C1 segment of cervical spinal cord (tissue), 14 donors: ENCODE results near the gene CLK2.
"Not testable (repeated sequence)": the region's sequence is repeated elsewhere in the genome, so short reads cannot be mapped to it uniquely, and the experiment has no call there.

ENCODE experiments used
- DNase-seq, 14 donors: peaks; one replicate each; lab custom pipeline; 2025; lab: John Stamatoyannopoulos, UW

The CLK2 gene

GRCh38 chr1:155296661-155297060 lies 23.4 kb upstream of the CLK2 start:
- DNase-seq = no peak

DNA sequence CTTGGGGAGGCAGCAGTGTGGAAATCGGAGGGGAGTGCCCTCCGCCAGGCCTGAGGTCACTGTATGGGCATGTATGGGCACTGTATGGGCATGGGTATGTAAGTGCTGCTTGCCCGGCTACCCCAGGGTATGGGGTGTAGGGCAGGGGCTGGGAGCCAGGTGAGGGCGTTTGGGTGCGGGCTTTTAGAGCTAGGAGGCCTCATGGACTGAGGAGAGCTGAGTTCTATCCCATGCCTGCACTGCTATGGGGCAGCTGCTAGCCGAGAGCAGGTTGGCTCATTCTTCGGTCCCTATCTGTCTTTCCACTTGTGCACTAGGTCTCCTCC lies 22.6 kb upstream of the CLK2 start:
- no peak for DNase-seq

- DNase-seq = no peak
These were observed 22.1 kb upstream of the CLK2 start for GRCh38 chr1:155295183-155295941.

DNA sequence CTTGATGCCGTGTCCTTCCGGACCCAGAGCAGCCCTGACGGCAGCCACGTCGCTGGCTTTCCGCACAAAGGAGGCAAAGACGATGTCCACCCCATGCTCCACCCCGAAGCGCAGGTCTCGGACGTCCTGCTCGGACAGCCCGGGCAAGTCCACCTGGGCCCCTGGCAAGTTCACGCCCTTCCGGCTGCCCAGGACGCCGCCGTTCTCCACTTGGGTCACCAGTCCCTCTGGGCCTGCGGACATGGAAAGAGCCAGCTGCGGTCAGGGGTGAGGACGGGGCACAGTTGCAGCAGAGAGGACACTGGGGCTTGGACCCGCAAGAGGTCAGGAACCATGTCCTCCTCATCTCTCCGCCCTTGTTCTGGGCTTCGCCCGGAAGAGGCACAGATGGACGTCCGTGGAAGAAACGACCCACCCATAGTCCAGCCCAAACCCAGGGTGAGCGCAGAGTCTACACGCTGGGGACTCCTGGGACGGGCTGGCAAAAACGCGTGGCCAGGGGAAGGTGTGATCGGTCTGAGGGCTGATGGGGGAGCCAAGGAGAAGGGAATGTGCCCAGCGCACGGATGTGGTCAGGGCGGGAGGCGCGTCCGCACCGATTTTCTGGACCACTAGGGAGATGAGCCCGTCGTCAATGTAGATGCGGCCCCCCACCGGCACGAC lies 21.3 kb upstream of the CLK2 start:
- no peak for DNase-seq

GRCh38 chr1:155293086-155293749 lies 19.9 kb upstream of the CLK2 start:
- DNase-seq = no peak

GRCh38 chr1:155291006-155291405 lies 17.7 kb upstream of the CLK2 start:
- DNase-seq = not testable (repeated sequence)

- no peak for DNase-seq
These were observed 14.8 kb upstream of the CLK2 start for GRCh38 chr1:155287987-155288543.

GRCh38 chr1:155286544-155286943 lies 13.2 kb upstream of the CLK2 start:
- no peak for DNase-seq

- no peak for DNase-seq
These were observed 12.3 kb upstream of the CLK2 start for GRCh38 chr1:155285631-155286044.

DNA sequence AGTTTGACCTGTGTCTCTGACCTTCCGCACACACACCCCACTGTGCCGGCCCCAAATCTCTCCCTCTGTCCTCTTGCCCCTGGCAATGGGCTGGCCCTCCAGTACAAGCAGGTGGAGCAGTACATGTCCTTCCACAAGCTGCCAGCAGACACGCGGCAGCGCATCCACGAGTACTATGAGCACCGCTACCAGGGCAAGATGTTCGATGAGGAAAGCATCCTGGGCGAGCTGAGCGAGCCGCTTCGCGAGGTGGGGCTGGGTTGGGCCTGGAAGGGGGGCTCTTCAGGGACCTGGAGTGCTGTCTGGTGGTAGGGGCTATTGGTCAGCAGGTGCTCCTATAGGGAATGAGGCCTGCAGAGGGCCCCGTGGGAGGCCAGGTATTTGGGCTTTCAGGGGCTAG lies 11.8 kb upstream of the CLK2 start:
- no peak for DNase-seq

DNA sequence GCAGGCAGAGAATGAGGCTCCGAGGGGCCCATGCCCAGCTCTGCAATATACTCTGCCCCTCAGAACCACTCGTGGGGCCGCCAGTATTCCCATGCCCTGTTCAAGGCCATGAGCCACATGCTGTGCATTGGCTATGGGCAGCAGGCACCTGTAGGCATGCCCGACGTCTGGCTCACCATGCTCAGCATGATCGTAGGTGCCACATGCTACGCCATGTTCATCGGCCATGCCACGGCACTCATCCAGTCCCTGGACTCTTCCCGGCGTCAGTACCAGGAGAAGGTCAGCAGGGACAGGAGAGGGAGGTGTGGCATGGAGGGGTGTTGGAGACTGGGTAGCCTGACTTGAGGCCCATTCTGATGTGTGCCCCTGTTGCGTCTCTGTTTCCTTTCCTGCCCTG lies 11.2 kb upstream of the CLK2 start:
- no peak for DNase-seq

DNA sequence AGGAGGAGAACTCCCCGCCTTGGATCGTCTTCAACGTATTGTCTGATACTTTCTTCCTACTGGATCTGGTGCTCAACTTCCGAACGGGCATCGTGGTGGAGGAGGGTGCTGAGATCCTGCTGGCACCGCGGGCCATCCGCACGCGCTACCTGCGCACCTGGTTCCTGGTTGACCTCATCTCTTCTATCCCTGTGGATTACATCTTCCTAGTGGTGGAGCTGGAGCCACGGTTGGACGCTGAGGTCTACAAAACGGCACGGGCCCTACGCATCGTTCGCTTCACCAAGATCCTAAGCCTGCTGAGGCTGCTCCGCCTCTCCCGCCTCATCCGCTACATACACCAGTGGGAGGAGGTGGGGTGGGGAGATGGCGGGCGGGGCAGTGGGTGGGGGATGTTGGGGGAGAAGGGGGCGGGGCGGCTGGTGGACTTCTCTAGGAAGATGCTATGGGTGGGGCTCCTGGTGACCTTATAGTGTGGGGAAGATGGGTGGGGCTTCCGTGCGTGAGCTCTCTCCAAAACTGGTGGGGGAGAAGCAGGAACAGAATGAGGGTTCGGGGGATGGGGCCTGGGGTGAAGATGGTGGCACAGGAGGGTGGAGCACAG lies 9.3 kb upstream of the CLK2 start:
- DNase-seq = no peak

DNA sequence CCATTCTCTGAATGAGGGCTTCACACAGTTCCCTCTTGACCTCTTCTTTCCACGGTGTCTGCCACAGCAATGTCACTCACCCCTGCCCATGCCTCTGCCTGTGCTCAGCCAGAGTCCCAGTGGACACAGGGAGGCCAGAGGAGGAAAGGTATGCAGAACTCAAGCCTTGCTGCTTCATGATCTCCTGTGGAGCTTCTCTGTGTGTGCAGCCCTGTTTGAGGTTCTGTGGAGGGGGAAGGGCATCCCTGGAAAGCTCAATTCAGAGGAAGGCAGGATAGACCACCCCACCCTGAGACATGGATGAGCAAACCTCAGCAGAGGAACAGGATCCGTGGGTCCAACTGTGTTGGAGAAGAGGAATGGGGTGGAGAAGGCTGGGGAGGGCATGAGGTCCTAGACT lies 6.0 kb upstream of the CLK2 start:
- no peak for DNase-seq

GRCh38 chr1:155278689-155279160 lies 5.4 kb upstream of the CLK2 start:
- DNase-seq = peak in 1 of 14 donors; percentile 8

DNA sequence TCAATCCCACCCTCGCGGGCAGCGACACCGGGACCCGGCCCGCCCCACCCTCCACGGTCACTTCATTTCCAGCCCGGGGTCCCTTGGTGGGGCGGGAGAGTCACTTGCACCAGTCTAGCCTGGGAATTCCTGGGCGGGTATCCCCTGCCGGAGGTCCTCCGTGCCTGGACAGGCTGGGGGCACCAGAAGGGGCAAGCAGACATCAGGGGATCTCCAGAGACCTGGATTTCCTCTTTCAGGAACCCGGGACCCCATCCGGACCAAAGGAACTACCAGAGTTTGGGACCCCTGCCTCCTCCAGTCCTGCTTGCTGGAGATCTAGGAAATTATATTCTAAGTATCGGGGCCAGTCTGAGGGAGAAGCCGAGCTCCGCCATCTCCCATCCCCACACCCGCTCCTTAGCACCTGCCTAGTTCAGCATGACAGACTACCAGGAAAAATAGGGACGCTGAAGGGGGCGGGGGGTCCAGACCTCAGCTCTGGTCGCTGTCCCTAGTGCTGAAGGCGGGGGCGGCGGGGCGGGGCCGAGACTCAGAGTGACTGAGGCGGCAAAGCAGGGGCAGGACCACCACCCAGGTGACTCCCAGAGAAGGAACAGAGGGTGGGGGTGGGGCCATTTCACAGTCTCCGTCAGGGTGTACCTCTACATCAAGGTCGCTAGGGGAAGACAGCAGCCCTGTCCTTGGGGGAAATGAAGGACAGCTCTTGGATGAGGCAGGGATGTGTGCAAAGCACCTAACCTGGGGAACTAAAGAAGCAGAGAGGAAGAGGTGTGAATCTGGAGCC lies 4.8 kb upstream of the CLK2 start:
- peak in 5 of 14 donors; percentile 19 to 75 (median 37) for DNase-seq

GRCh38 chr1:155277070-155277901 lies 4.0 kb upstream of the CLK2 start, which contains the start of gene HCN3:
HCN3 (plus strand) TSS chr1:155277463; CDS start chr1:155277591, 128 bp downstream.
- DNase-seq = peak; percentile 42 to 94 (median 90)

- DNase-seq = peak in 1 of 14 donors; percentile 69
These were observed 600 bp downstream of the CLK2 start for GRCh38 chr1:155272466-155273342.

DNA sequence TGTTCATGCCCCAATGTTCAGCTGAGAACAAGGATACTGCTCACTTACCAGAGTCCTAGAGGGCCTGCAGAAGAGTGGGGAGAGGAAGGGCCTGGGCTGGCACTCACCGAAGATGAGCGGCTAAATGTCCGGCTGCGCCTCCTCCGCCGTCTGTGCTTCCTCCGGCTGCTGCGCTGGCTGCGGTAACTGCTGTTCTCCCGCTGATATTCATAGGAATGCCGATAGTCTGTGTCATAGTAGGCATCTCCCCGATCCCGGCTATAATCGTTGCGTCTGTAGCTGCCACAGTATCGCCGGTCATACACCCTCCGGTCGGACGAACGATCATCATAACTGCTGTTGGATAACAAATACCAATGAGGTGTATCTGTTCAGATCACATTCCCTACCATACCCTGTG lies 3.9 kb downstream of the CLK2 start:
- no peak for DNase-seq

- DNase-seq = no peak
These were observed 4.7 kb downstream of the CLK2 start for GRCh38 chr1:155268630-155269029.
